Activated CD4-positive, alpha-beta T cell treated with anti-CD3 and anti-CD28 coated beads, Interleukin-2, amount 50 U/mL, for 1 hour (primary cell): ENCODE data around the gene SH3GL2.

Source experiments
- DNase-seq: peaks from one replicate; pipeline ENCODE4 v3.0.0-alpha.2; 2020

Gene SH3GL2

GRCh38 chr9:17578911-17579793 is at the start of gene SH3GL2:
Gene SH3GL2, plus strand, starts transcription at chr9:17579066.
- DNase-seq = no peak

- no peak for DNase-seq
Observed at GRCh38 chr9:17531642-17532254, 47.1 kb upstream of the SH3GL2 start.

- DNase-seq = no peak
Observed at GRCh38 chr9:17532461-17532860, 46.4 kb upstream of the SH3GL2 start.

GRCh38 chr9:17535176-17535575 is 43.7 kb upstream of the SH3GL2 start:
- DNase-seq = no peak

- no peak for DNase-seq
Observed at GRCh38 chr9:17536027-17536426, 42.8 kb upstream of the SH3GL2 start.

GRCh38 chr9:17551023-17551422 is 27.8 kb upstream of the SH3GL2 start:
- no peak for DNase-seq

- DNase-seq = no peak
Observed at GRCh38 chr9:17555362-17556054, 23.4 kb upstream of the SH3GL2 start.

- no peak for DNase-seq
Observed at GRCh38 chr9:17556255-17556654, 22.6 kb upstream of the SH3GL2 start.

GRCh38 chr9:17556935-17557334 is 21.9 kb upstream of the SH3GL2 start:
- DNase-seq = no peak

- no peak for DNase-seq
Observed at GRCh38 chr9:17571825-17572224, 7.0 kb upstream of the SH3GL2 start.

GRCh38 chr9:17574342-17574741 is 4.5 kb upstream of the SH3GL2 start:
- no peak for DNase-seq

GRCh38 chr9:17578577-17578910 is 322 bp upstream of the SH3GL2 start:
- DNase-seq = no peak

- DNase-seq = no peak
Observed at GRCh38 chr9:17580119-17580518, 1.3 kb downstream of the SH3GL2 start.

GRCh38 chr9:17587113-17587512 is 8.2 kb downstream of the SH3GL2 start:
- no peak for DNase-seq

- no peak for DNase-seq
Observed at GRCh38 chr9:17588395-17588794, 9.5 kb downstream of the SH3GL2 start.

GRCh38 chr9:17588941-17589340 is 10.1 kb downstream of the SH3GL2 start:
- DNase-seq = no peak

GRCh38 chr9:17589771-17590170 is 10.9 kb downstream of the SH3GL2 start:
- no peak for DNase-seq

GRCh38 chr9:17594961-17595360 is 16.1 kb downstream of the SH3GL2 start:
- DNase-seq = no peak

GRCh38 chr9:17597977-17598376 is 19.1 kb downstream of the SH3GL2 start:
- no peak for DNase-seq

- DNase-seq = no peak
Observed at GRCh38 chr9:17600962-17601593, 22.2 kb downstream of the SH3GL2 start.

- no peak for DNase-seq
Observed at GRCh38 chr9:17604556-17604955, 25.7 kb downstream of the SH3GL2 start.

- DNase-seq = no peak
Observed at GRCh38 chr9:17609312-17610005, 30.6 kb downstream of the SH3GL2 start.

GRCh38 chr9:17611342-17611741 is 32.5 kb downstream of the SH3GL2 start:
- no peak for DNase-seq
